Measurements from ENCODE around the gene PLEKHM2.

Gene PLEKHM2

DNA sequence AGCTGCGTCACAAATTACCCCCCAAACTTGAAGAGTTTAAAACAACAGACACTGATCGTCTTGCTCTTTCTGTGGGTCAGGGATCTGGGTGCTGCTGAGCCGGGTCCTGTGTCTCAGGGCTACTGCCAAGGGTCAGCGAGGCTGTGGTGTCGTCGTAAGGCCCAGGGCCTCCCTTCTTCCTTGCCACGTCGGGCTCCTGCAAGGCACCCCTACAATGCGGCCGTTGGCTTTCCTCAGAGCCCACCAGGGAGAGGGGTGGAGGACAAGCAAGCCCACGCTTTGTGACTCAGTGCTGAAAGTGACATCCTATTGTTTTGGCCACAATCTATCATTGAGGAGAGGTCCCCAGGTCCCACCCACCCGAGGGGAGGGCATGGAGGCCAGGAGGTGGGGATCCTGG, 66.8 kb downstream of the PLEKHM2 start:
- no peak overlapping the region for H3K4me3 ChIP-seq (ENCODE audit: low read length)
- no peak for DNase-seq (ENCODE audit: low read depth, low spot score)

GRCh38 chr1:15751717-15752116, 67.6 kb downstream of the PLEKHM2 start:
- H3K4me3 ChIP-seq (ENCODE audit: low read length): no peak overlapping the region
- DNase-seq (ENCODE audit: low read depth, low spot score): no peak

DNA sequence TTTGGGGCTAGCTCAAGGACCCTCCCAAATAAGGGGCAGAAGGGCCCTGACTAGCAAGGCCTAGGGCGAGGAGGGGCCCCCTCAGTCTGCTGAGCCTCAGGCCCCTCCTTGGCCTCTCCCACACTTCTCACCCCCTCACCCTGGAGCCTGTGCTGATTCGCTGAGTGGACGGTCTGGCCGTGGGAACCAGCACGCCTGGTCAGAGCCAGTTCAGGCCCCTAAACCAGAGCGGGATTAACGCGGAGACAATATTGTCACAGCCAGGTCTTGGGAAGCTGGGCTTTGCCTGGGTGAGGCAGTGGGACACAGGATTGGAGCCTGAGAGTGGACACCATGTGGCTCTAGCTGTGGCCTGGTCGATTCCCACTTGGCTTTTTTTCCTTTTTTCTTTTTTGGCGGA, 69.7 kb downstream of the PLEKHM2 start:
- H3K4me3 ChIP-seq (ENCODE audit: low read length): no peak overlapping the region
- DNase-seq (ENCODE audit: low read depth, low spot score): no peak

DNA sequence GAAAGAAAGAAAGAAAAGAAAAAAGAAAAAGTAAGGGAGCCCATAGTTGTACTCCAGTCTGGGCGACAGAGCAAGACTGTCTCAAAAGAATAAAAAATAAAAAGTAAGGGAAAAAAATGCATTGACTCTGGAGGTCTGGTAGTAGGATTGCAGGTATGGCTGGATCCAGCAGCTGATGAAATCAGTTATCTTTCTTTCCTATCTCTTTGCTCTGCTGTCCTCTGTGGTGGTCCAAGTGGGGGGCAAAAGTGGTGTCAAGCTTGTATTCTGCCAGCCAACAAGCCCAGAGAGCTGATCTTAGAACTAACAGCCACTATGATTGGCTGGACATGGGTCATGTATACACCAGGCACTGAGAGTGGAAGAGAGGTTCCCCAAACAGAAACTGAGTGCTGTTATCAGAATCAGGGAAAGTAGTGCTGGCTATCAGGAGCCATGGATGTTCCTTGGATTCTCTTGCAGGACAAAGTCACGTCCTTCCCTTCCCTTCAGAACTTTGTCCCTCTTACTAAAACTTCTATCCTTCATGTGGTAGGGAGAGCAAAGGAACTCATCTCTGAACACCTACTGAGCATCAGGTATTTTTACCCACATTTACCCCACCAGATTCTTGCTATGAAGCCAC, 71.0 kb downstream of the PLEKHM2 start:
- no peak for DNase-seq (ENCODE audit: low read depth, low spot score)
- no peak overlapping the region for H3K4me3 ChIP-seq (ENCODE audit: low read length)

- H3K4me3 ChIP-seq (ENCODE audit: low read length): no peak overlapping the region
Observed at GRCh38 chr1:15755646-15756040, 71.5 kb downstream of the PLEKHM2 start.

DNA sequence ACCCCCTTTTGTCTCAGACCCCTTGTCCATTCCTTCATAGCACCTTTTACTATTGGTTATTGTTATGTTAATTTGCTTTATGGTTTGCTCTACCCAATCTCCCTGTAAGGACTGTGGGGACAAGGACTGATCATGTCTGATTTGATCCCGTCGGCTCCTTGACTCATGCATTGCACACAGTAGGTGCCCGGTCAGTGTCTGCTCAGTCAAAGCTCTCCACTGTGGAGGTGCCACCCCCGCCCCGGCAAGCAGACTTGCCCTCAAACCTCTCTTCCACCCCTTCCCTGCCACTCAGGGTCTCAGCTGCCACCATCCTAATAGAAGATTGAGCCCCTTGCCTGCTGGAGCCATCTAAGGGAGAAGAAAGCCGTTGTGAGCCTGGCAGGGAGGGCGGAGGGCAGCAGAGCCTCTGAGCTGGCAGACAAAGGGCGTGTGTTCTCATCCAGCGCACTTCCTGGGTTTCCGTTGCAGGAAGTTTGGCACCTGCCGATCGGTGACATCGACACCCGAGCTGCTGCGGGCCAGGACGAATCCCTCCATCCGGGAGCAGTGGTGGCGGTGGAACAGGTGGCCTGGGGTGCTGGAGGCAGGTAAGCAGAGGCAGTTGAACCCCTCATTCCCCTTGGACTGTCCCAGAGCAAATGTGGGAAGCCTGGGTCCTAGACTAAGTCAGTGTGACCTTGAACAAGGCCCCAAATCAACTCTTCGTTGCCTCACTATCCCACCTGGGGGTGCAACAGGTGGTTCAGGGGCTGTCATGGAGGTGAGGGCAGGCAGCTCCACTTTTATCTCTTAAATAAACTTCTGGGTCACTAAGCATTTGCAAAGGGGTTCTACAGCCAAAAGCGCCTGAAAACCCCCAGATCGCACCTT, 72.3 kb downstream of the PLEKHM2 start:
- H3K4me3 ChIP-seq (ENCODE audit: low read length): peak overlapping the region; percentile 27
- DNase-seq (ENCODE audit: low read depth, low spot score): peak; percentile 60

More at GRCh38 chr1:15755646-15756040, 71.5 kb downstream of the PLEKHM2 start:
- no peak for DNase-seq (ENCODE audit: low read depth, low spot score)

- DNase-seq (ENCODE audit: low read depth, low spot score): no peak
- no peak overlapping the region for H3K4me3 ChIP-seq (ENCODE audit: low read length)
Observed at GRCh38 chr1:15757016-15757543, 73.0 kb downstream of the PLEKHM2 start.

DNA sequence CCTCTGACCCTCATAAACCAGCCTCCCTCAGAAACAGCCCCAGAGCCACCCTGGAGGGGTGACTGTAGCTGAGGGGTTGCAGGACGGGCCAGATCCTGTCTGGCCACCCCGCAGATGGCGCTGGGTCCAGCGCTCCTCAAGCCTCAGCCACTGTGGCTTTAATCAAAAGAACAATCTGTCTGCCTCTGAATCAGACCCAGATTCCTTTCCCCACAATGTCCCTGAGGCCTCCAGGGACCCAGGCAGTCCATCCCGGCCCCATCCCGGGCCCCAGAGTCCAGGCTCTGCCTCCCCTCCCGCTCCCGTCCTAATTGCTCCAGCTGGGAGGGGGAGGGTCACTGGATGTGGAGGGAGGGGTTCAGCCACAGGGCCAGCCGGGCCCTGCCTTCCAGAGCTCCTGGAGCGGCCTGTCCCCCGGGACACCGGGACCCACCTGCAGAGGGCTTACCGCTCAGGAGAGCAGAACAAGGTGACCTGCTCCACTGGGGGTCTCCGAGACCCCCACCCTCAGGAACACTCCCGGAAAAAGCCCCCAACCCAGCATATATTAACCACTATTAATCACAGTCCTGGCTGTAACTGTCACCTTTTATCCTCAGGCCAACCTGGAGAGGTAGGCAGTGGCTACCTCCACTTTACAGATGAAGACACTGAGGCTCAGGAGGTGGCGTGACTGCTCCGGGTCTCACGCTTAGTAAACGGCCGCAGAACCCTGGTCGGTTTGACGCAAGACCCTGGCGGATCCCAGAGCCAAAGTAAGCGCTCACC, 73.6 kb downstream of the PLEKHM2 start:
- DNase-seq (ENCODE audit: low read depth, low spot score): no peak
- no peak overlapping the region for H3K4me3 ChIP-seq (ENCODE audit: low read length)

GRCh38 chr1:15758343-15758931, 74.3 kb downstream of the PLEKHM2 start, which contains the start of gene FBLIM1:
Gene FBLIM1 (plus strand): TSS chr1:15758795. CDS start chr1:15764984, 6,189 bp downstream.
- H3K4me3 ChIP-seq (ENCODE audit: low read length): no peak within 1 kb of the TSS
- DNase-seq (ENCODE audit: low read depth, low spot score): no peak

DNA sequence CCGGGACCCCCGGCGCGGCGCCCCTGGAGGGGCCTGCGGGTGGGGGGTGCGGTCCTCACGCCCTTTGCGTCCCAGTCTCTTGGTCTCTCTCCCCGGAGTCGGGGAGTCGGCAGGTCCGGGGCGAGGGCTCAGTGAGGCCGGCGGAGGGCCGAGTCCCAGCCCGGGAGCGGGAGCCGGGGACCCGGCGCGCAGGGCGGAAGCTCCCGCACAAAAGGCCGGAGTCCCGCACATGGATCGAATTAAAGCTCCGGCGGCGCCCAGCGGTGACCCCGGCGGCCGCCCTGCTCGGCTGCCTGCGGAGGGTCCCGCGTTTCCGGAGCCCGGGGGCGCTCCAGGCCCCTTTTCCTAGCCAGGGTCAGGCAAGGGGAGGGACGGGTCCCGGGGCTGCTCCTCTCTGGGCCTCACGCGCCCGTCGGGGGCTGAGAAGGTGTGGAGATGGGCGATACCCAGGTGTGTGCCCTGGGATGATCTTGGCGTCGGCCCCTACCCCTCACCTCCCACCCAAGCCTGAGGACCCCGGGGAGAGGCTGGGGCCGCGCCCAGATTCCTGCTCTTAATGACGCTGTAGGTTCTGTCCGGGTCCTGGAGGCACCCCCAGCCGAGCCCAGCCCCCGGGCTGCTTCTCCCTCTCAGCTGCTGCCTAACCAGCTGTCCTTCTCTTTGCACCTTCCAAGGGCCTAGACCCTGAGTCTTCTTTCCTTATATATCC, 75.0 kb downstream of the PLEKHM2 start:
- H3K4me3 ChIP-seq (ENCODE audit: low read length): no peak overlapping the region
- DNase-seq (ENCODE audit: low read depth, low spot score): no peak

- H3K4me3 ChIP-seq (ENCODE audit: low read length): no peak overlapping the region
- DNase-seq (ENCODE audit: low read depth, low spot score): no peak
Observed at GRCh38 chr1:15760520-15761211, 76.5 kb downstream of the PLEKHM2 start.

GRCh38 chr1:15761366-15762128, 77.4 kb downstream of the PLEKHM2 start:
- no peak for DNase-seq (ENCODE audit: low read depth, low spot score)
- H3K4me3 ChIP-seq (ENCODE audit: low read length): no peak overlapping the region

DNA sequence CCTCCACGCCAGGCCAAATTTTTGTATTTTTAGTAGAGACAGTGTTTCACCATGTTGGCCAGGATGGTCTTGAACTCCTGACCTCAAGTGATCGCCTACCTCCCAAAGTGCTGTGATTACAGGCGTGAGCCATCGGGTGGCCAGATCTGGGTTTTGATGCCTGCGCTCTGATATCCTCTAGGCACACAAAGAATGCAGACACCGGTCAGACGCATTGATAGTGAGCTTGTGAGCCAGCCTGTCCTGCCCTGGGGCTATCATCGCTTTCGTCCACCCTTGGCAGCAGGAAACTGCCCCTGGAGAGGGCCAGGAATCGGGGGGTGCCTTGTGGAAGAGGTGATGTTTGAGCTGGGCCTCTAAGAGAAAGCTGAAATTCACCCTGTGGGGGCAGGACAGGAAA, 78.4 kb downstream of the PLEKHM2 start:
- DNase-seq (ENCODE audit: low read depth, low spot score): no peak
- H3K4me3 ChIP-seq (ENCODE audit: low read length): no peak overlapping the region

- DNase-seq (ENCODE audit: low read depth, low spot score): no peak
- no peak overlapping the region for H3K4me3 ChIP-seq (ENCODE audit: low read length)
Observed at GRCh38 chr1:15764269-15764764, 80.2 kb downstream of the PLEKHM2 start.

DNA sequence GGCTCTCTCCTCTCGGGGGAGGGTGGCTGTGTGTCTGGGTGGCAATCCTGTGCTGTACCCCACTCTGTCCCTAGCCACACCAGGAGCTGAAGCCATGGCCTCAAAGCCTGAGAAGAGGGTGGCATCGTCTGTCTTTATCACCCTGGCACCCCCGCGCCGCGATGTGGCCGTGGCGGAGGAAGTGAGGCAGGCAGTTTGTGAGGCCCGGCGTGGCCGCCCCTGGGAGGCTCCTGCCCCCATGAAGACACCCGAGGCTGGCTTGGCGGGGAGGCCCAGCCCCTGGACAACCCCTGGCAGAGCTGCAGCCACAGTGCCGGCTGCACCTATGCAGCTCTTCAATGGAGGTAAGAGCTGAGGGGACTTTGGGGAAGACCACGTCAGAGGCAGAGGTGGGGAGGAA, 80.8 kb downstream of the PLEKHM2 start:
- no peak for DNase-seq (ENCODE audit: low read depth, low spot score)
- H3K4me3 ChIP-seq (ENCODE audit: low read length): no peak overlapping the region

DNA sequence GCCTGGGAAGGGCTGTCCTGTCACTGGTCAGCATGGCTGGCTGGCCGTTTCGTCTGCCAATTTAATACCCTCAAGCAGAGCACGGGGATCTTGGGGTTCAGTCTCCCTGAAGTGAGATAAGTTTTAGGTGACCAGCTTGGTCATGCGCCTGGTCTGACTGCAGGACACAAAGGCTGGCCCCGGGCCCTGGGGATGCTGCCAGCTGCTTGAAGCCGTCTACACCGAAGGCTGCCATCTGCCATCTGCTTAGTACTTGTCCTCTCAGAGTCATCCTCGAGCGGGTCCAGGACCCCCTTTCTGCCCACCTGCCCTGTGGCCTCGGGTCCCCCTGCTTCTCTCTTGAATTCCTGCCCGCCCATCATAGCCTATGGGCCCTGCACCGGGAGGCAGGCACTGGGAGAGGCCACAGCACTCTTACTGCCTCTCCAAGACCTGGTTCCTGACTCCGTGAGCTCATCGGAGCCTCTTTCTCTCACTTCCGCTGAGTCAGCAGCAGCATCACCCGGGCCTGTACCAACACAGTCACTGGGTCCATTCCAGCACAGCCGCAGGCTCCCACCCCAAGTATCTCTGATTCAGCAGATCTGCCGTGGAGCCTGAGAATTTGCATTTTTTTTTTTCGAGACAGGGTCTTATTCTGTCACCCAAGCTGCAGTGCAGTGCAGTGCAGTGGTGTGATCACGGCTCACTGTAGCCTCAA, 81.5 kb downstream of the PLEKHM2 start:
- no peak overlapping the region for H3K4me3 ChIP-seq (ENCODE audit: low read length)
- DNase-seq (ENCODE audit: low read depth, low spot score): no peak

- DNase-seq (ENCODE audit: low read depth, low spot score): no peak
- no peak overlapping the region for H3K4me3 ChIP-seq (ENCODE audit: low read length)
Observed at GRCh38 chr1:15767941-15768340, 83.8 kb downstream of the PLEKHM2 start.

Data from Jurkat, Clone E6-1 (cell line).